IMR-90 (cell line): ENCODE measurements around the gene C1QC.

Source experiments
- BHLHE40 ChIP-seq: fragments of 150-350 bp; IDR thresholded peaks from 2 replicates; pipeline ENCODE4 v1.6.1; 2016; ENCODE audit warnings: mild to moderate bottlenecking, low read depth, low read length
- CEBPB ChIP-seq: IDR thresholded peaks from 2 replicates; pipeline ENCODE4 v1.6.1; 2012; ENCODE audit warnings: low read depth, low read length, improper control_type of control experiment
- CHD1 ChIP-seq: IDR thresholded peaks from 2 replicates; pipeline ENCODE4 v1.6.1; 2012; ENCODE audit warnings: low read depth, low read length, improper control_type of control experiment
- CTCF ChIP-seq: conservative IDR thresholded peaks from 2 replicates; pipeline ENCODE4 v1.5.1; 2012; ENCODE audit warnings: mild to moderate bottlenecking, low read depth, low read length, improper control_type of control experiment
- FOS ChIP-seq: fragments of 150-350 bp; IDR thresholded peaks from 2 replicates; pipeline ENCODE4 v1.6.1; 2016; ENCODE audit warnings: low read depth, low read length
- MAFK ChIP-seq: IDR thresholded peaks from 2 replicates; pipeline ENCODE4 v1.6.1; 2012; ENCODE audit warnings: low read depth, low read length, improper control_type of control experiment
- MXI1 ChIP-seq: IDR thresholded peaks from 2 replicates; pipeline ENCODE4 v1.6.1; 2012; ENCODE audit warnings: low read depth, mild to moderate bottlenecking, low read length, moderate library complexity, borderline replicate concordance
- POLR2A ChIP-seq: IDR thresholded peaks from 2 replicates; pipeline ENCODE4 v1.6.1; 2012; ENCODE audit warnings: mild to moderate bottlenecking, low read depth, low read length
- RAD21 ChIP-seq: IDR thresholded peaks from 2 replicates; pipeline ENCODE4 v1.6.1; 2012; ENCODE audit warnings: low read length, improper control_type of control experiment
- RFX5 ChIP-seq: IDR thresholded peaks from 2 replicates; pipeline ENCODE4 v1.8.0; 2012; ENCODE audit warnings: low read depth, mild to moderate bottlenecking, low read length, moderate library complexity
- TF ChIP-seq, protein P1 (sequence below): fragments of 150-350 bp; IDR thresholded peaks from 2 replicates; pipeline ENCODE4 v1.6.1; 2017; ENCODE audit warnings: mild to moderate bottlenecking, antibody characterized with exemption, low read length, low read depth
- TF ChIP-seq, protein P2 (sequence below): fragments of 150-350 bp; IDR thresholded peaks from 2 replicates; pipeline ENCODE4 v1.6.1; 2016; ENCODE audit warnings: low read depth, mild to moderate bottlenecking, low read length, moderate library complexity, borderline replicate concordance

GRCh38 chr1:22619252-22619651 is 24.2 kb upstream of the C1QC start:
- no peak for TF ChIP-seq CTCF
- TF ChIP-seq RFX5: no peak
- TF ChIP-seq POLR2A: no peak
- no peak for TF ChIP-seq BHLHE40
- TF ChIP-seq FOS: no peak
- TF ChIP-seq CEBPB: no peak
- TF ChIP-seq, protein P1, sequence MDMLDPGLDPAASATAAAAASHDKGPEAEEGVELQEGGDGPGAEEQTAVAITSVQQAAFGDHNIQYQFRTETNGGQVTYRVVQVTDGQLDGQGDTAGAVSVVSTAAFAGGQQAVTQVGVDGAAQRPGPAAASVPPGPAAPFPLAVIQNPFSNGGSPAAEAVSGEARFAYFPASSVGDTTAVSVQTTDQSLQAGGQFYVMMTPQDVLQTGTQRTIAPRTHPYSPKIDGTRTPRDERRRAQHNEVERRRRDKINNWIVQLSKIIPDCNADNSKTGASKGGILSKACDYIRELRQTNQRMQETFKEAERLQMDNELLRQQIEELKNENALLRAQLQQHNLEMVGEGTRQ: no peak
- TF ChIP-seq MAFK: no peak
- no peak for TF ChIP-seq RAD21
- no peak for TF ChIP-seq MXI1
- TF ChIP-seq, protein P2, sequence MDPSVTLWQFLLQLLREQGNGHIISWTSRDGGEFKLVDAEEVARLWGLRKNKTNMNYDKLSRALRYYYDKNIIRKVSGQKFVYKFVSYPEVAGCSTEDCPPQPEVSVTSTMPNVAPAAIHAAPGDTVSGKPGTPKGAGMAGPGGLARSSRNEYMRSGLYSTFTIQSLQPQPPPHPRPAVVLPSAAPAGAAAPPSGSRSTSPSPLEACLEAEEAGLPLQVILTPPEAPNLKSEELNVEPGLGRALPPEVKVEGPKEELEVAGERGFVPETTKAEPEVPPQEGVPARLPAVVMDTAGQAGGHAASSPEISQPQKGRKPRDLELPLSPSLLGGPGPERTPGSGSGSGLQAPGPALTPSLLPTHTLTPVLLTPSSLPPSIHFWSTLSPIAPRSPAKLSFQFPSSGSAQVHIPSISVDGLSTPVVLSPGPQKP: no peak
- no peak for TF ChIP-seq CHD1
